Glutamatergic neuron (in vitro differentiated cells): ENCODE results near the gene AGAP1. TPM values are rescaled to one million over a fixed set of nuclear protein-coding genes. Genes with fewer than 3 reads are reported as not detected.

Experiments used
- DNase-seq: peaks from one replicate; pipeline ENCODE4 v3.0.0; 2022
- H3K27ac Mint-ChIP-seq: one replicate; pipeline ENCODE4 v1.8.0; 2020; ENCODE audit warnings: mild to moderate bottlenecking, mixed read lengths, inconsistent platforms; ENCODE audit not compliant: unreplicated experiment
- H3K27me3 Mint-ChIP-seq: one replicate; pipeline ENCODE4 v1.8.0; 2020; ENCODE audit warnings: mild to moderate bottlenecking, moderate library complexity, mixed read lengths, inconsistent platforms; ENCODE audit not compliant: unreplicated experiment
- H3K36me3 Mint-ChIP-seq: one replicate; pipeline ENCODE4 v1.8.0; 2020; ENCODE audit warnings: mild to moderate bottlenecking, mixed read lengths, inconsistent platforms; ENCODE audit not compliant: unreplicated experiment
- H3K4me1 Mint-ChIP-seq: one replicate; pipeline ENCODE4 v1.8.0; 2020; ENCODE audit warnings: mild to moderate bottlenecking, low read depth, mixed read lengths, inconsistent platforms; ENCODE audit not compliant: unreplicated experiment
- H3K4me3 Mint-ChIP-seq: one replicate; pipeline ENCODE4 v1.8.0; 2020; ENCODE audit warnings: mild to moderate bottlenecking, mixed read lengths, inconsistent platforms; ENCODE audit not compliant: unreplicated experiment
- H3K9me3 Mint-ChIP-seq: one replicate; pipeline ENCODE4 v1.8.0; 2020; ENCODE audit warnings: mild to moderate bottlenecking, moderate library complexity, mixed read lengths, inconsistent platforms; ENCODE audit not compliant: unreplicated experiment
- total RNA-seq: library from RNA; stranded (reverse); fragmentation: NEBNext Ultra II Directional; extraction: Animal tissue kit (Norgen Biotek cat#: 25700); gene quantifications from one replicate; pipeline ENCODE4 v1.2.1, GENCODE V29; 2021; ENCODE audit not compliant: unreplicated experiment
- TF ChIP-seq, protein P1 (sequence below): fragments of 200-600 bp; sonication (generic); IDR thresholded peaks from one replicate; pipeline ENCODE4 v1.5.0; 2021; ENCODE audit not compliant: partially characterized antibody, unreplicated experiment

Gene AGAP1
- total RNA-seq, 1 donor from 2014 or later: 153 TPM

- no peak overlapping the region for H3K27ac Mint-ChIP-seq
- DNase-seq: no peak
- H3K27me3 Mint-ChIP-seq: peaks cover 15% of the 10 kb centered on the region
- TF ChIP-seq, protein P1, sequence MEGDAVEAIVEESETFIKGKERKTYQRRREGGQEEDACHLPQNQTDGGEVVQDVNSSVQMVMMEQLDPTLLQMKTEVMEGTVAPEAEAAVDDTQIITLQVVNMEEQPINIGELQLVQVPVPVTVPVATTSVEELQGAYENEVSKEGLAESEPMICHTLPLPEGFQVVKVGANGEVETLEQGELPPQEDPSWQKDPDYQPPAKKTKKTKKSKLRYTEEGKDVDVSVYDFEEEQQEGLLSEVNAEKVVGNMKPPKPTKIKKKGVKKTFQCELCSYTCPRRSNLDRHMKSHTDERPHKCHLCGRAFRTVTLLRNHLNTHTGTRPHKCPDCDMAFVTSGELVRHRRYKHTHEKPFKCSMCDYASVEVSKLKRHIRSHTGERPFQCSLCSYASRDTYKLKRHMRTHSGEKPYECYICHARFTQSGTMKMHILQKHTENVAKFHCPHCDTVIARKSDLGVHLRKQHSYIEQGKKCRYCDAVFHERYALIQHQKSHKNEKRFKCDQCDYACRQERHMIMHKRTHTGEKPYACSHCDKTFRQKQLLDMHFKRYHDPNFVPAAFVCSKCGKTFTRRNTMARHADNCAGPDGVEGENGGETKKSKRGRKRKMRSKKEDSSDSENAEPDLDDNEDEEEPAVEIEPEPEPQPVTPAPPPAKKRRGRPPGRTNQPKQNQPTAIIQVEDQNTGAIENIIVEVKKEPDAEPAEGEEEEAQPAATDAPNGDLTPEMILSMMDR: no peak
- peak overlapping the region; percentile 3 for H3K4me3 Mint-ChIP-seq
- peaks cover 7% of the 10 kb centered on the region for H3K36me3 Mint-ChIP-seq
- peaks cover 12% of the 10 kb centered on the region for H3K9me3 Mint-ChIP-seq
- H3K4me1 Mint-ChIP-seq: peaks cover 13% of the 10 kb centered on the region
These were observed 474.3 kb downstream of the AGAP1 start for GRCh38 chr2:235968155-235968554.

- TF ChIP-seq, protein P1: no peak
- Mint-ChIP-seq H3K27ac (no peak overlapping the region), H3K27me3 (peaks cover 18% of the 10 kb centered on the region), H3K4me3 (peak overlapping the region; percentile 31), H3K9me3 (peaks cover 12% of the 10 kb centered on the region), H3K4me1 (peaks cover 14% of the 10 kb centered on the region), H3K36me3 (peaks cover 10% of the 10 kb centered on the region)
- peak; percentile 50 for DNase-seq
These were observed 474.9 kb downstream of the AGAP1 start for GRCh38 chr2:235968616-235969324.

GRCh38 chr2:235970204-235971040 lies 476.6 kb downstream of the AGAP1 start:
- Mint-ChIP-seq H3K36me3 (peaks cover 10% of the 10 kb centered on the region), H3K27me3 (peaks cover 13% of the 10 kb centered on the region), H3K9me3 (peaks cover 8% of the 10 kb centered on the region), H3K27ac (no peak overlapping the region), H3K4me1 (peaks cover 14% of the 10 kb centered on the region), H3K4me3 (no peak overlapping the region)
- no peak for DNase-seq
- TF ChIP-seq, protein P1: no peak

DNA sequence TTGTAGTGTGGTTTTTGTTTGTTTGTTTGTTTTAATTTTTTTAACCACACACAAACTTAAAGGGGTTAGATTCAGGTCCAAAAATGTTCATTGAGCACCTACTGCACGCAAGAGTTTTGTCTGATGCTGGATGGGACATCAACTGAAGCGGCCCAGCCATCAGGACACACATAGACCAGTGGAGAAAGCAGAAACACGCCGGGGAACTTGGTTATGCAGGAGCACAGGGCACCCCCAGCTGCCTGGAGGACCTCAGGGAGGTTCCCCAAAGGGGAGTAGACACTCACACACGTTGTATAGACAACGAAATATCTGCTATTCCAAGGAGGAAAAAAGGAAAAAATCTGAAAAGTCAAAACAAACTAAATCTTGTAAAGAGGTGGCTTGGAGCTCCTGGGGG lies 482.7 kb downstream of the AGAP1 start:
- TF ChIP-seq, protein P1: no peak
- peaks cover 17% of the 10 kb centered on the region for H3K36me3 Mint-ChIP-seq
- DNase-seq: no peak
- H3K27me3 Mint-ChIP-seq: peaks cover 14% of the 10 kb centered on the region
- H3K4me1 Mint-ChIP-seq: peaks cover 29% of the 10 kb centered on the region
- H3K9me3 Mint-ChIP-seq: peaks cover 2% of the 10 kb centered on the region
- no peak overlapping the region for H3K4me3 Mint-ChIP-seq
- no peak overlapping the region for H3K27ac Mint-ChIP-seq

- Mint-ChIP-seq H3K4me1 (peaks cover 29% of the 10 kb centered on the region), H3K4me3 (no peak overlapping the region), H3K9me3 (peaks cover 2% of the 10 kb centered on the region), H3K36me3 (peaks cover 17% of the 10 kb centered on the region), H3K27me3 (peaks cover 14% of the 10 kb centered on the region), H3K27ac (no peak overlapping the region)
- TF ChIP-seq, protein P1: no peak
- DNase-seq: no peak
These were observed 483.1 kb downstream of the AGAP1 start for GRCh38 chr2:235976956-235977355.
